ENCODE data around the gene MYH6.
"Not testable (repeated sequence)": the region's sequence is repeated elsewhere in the genome, so short reads cannot be mapped to it uniquely, and the experiment has no call there.

The MYH6 gene

GRCh38 chr14:23405516-23406025, 2.5 kb downstream of the MYH6 start:
- TF ChIP-seq CTCF (IDR thresholded peaks at IDR 0.05; ENCODE audit: low read depth, low read length), result no peak
- DNase-seq (ENCODE audit: extremely low read depth, low read depth), result no peak

GRCh38 chr14:23405096-23405495, 3.0 kb downstream of the MYH6 start:
- no peak for DNase-seq (ENCODE audit: extremely low read depth, low read depth)
- TF ChIP-seq CTCF (IDR thresholded peaks at IDR 0.05; ENCODE audit: low read depth, low read length), result no peak

GRCh38 chr14:23404331-23404900, 3.7 kb downstream of the MYH6 start:
- no peak for DNase-seq (ENCODE audit: extremely low read depth, low read depth)

GRCh38 chr14:23403908-23404307, 4.2 kb downstream of the MYH6 start:
- no peak for TF ChIP-seq CTCF (IDR thresholded peaks at IDR 0.05; ENCODE audit: low read depth, low read length)
- no peak for DNase-seq (ENCODE audit: extremely low read depth, low read depth)

More at GRCh38 chr14:23404331-23404900, 3.7 kb downstream of the MYH6 start:
- no peak for TF ChIP-seq CTCF (IDR thresholded peaks at IDR 0.05; ENCODE audit: low read depth, low read length)

- no peak for DNase-seq (ENCODE audit: extremely low read depth, low read depth)
- TF ChIP-seq CTCF (IDR thresholded peaks at IDR 0.05; ENCODE audit: low read depth, low read length), result no peak
These were observed 5.0 kb downstream of the MYH6 start for GRCh38 chr14:23403139-23403438.

GRCh38 chr14:23402296-23403138, 5.6 kb downstream of the MYH6 start:
- DNase-seq (ENCODE audit: extremely low read depth, low read depth), result no peak
- TF ChIP-seq CTCF (IDR thresholded peaks at IDR 0.05; ENCODE audit: low read depth, low read length), result no peak

GRCh38 chr14:23401291-23401690, 6.8 kb downstream of the MYH6 start:
- DNase-seq (ENCODE audit: extremely low read depth, low read depth), result no peak
- TF ChIP-seq CTCF (IDR thresholded peaks at IDR 0.05; ENCODE audit: low read depth, low read length), result no peak

GRCh38 chr14:23400496-23401149, 7.5 kb downstream of the MYH6 start:
- not testable (repeated sequence) for DNase-seq (ENCODE audit: extremely low read depth, low read depth)

Data from AG09319 (cell line).